ENCODE data around the gene CRYBA2. TPM values are rescaled to one million over a fixed set of nuclear protein-coding genes. Genes with fewer than 3 reads are reported as not detected.

Gene CRYBA2
- total and polyA plus RNA-seq, 2 of the 8 experiments (the other 6 are each of a cell fraction or from before 2014, with no cell fraction given) = not detected

- no peak overlapping the region for H2BK20ac ChIP-seq (ENCODE audit: low read length)
These were observed 44.7 kb upstream of the CRYBA2 start for GRCh38 chr2:219037783-219038499.

More at GRCh38 chr2:219037783-219038499, 44.7 kb upstream of the CRYBA2 start:
- Histone ChIP-seq H4K5ac (ENCODE audit: insufficient read length, low read depth, low read length) (no peak overlapping the region), H3K9ac (replicated peaks in 1 of 4; ENCODE audit: extremely low read depth in 1 of 4, low read depth in 3 of 4, low read length in 3 of 4) (no peak overlapping the region), H3K4me1 (replicated peaks in 1 of 4; ENCODE audit: control insufficient read depth in 3 of 4, insufficient read depth in 4 of 4, low read length in 3 of 4) (peaks cover 0 to 3% (median 0%) of the 10 kb centered on the region in 4 experiments; a peak in 1 of 7 replicates), H2BK12ac (ENCODE audit: low read depth, low read length) (no peak overlapping the region), H4K91ac (replicated peaks; ENCODE audit: insufficient read length, low read length) (no peak overlapping the region), H3K79me2 (ENCODE audit: control insufficient read depth in 1 of 2, insufficient read depth in 2 of 2, low read length in 2 of 2) (no peaks in the 10 kb centered on the region), H3K18ac (ENCODE audit: extremely low read depth, low read length) (no peak overlapping the region), H2AK5ac (ENCODE audit: low read depth, low read length) (no peak overlapping the region), H2BK5ac (ENCODE audit: low read depth, low read length) (no peak overlapping the region), H3K14ac (ENCODE audit: insufficient read length) (no peak overlapping the region), H3K9me3 (ENCODE audit: insufficient read depth in 2 of 2, low read depth in 1 of 2, low read length in 1 of 2) (no peaks in the 10 kb centered on the region), H3K36me3 (ENCODE audit: control insufficient read depth in 2 of 4, insufficient read depth in 4 of 4, low read length in 3 of 4) (no peaks in the 10 kb centered on the region), H3K27me3 (replicated peaks in 1 of 4; ENCODE audit: control insufficient read depth in 3 of 4, extremely low read depth in 1 of 4, insufficient read depth in 3 of 4, low read length in 3 of 4) (peaks cover 0 to 5% (median 0%) of the 10 kb centered on the region in 4 experiments; a peak in 1 of 7 replicates), H2AFZ (ENCODE audit: low read length) (no peak overlapping the region), H4K20me1 (replicated peaks in 1 of 2; ENCODE audit: control insufficient read depth in 1 of 2, insufficient read depth in 2 of 2, low read length in 2 of 2) (no peaks in the 10 kb centered on the region), H3K23ac (ENCODE audit: insufficient read length) (no peak overlapping the region), H3K23me2 (ENCODE audit: low read depth, low read length) (no peaks in the 10 kb centered on the region), H2BK120ac (replicated peaks; ENCODE audit: low read depth, low read length) (no peak overlapping the region), H2BK15ac (ENCODE audit: low read length) (no peak overlapping the region), H3K4ac (replicated peaks; ENCODE audit: insufficient read length, low read depth, low read length) (no peak overlapping the region), H3K27ac (ENCODE audit: low read depth, low read length) (no peak overlapping the region), H4K8ac (ENCODE audit: extremely low read depth, insufficient read depth, low read length) (no peak overlapping the region), H3K79me1 (ENCODE audit: low read depth, low read length) (no peaks in the 10 kb centered on the region), H3K4me3 (ENCODE audit: extremely low read depth in 1 of 4, insufficient read depth in 2 of 4, low read depth in 3 of 4, low read length in 4 of 4) (no peak overlapping the region), H3K4me2 (ENCODE audit: insufficient read depth in 1 of 2, low read depth in 2 of 2, low read length in 2 of 2) (no peak overlapping the region), H3K56ac (replicated peaks; ENCODE audit: insufficient read length, low read depth, low read length) (no peak overlapping the region)
- TF ChIP-seq SIRT6 (IDR thresholded peaks at IDR 0.05; ENCODE audit: low read length) (no peak), CBX8 (IDR thresholded peaks at IDR 0.05; ENCODE audit: borderline replicate concordance, low read depth, low read length) (no peak), RAD21 (IDR thresholded peaks at IDR 0.05 in 1 of 2, conservative IDR thresholded peaks at IDR 0.05 in 1 of 2; ENCODE audit: low read depth in 2 of 2, low read length in 2 of 2) (no peak)
- ChIA-PET POLR2A (ENCODE audit: partially characterized antibody) (interaction anchor here (0.5 kb wide), 1 partner anchor 120 kb away, joined by 3 read pairs; no protein-coding TSS in a partner anchor), CTCF (ENCODE audit: partially characterized antibody) (interaction anchor here (0.5 to 62.8 kb wide), 15 partner anchors 7 to 492 kb away, joined by 3 to 1777 read pairs (median 4); partner anchors contain the start of genes CFAP65 and IHH)
- FAIRE-seq (no peak), DNase-seq (ENCODE audit: low read depth in 1 of 2, low spot score in 2 of 2) (no peak)
- 71% methylated on average over 8 of the region's 8 CpGs; no CpG with 5 or more reads in 1 of the 2 experiments for WGBS, 2 experiments (ENCODE audit: extremely low coverage in 1 of 2, insufficient coverage in 1 of 2, insufficient read length in 1 of 2, insufficient replicate concordance in 2 of 2, low coverage in 1 of 2, low lambda C conversion rate in 2 of 2, missing lambda C conversion rate in 1 of 2)
